Motor neuron (in vitro differentiated cells): Measurements from ENCODE around the gene SENP1. TPM values are rescaled to one million over a fixed set of nuclear protein-coding genes. Genes with fewer than 3 reads are reported as not detected.

Source experiments
- ATAC-seq, 8 experiments: fragments of 200-7000 bp; cut with Tn5 transposase; replicated peaks in 6 of 8; 2 replicates each; pipeline ENCODE4 v1.8.0; 2021; ENCODE audit warnings: mild to moderate bottlenecking in 8 of 8, moderate library complexity in 8 of 8
- H3K27ac ChIP-seq, 2 donors: fragments of 250-450 bp; sonication (Bioruptor Pico); 2 replicates each; pipeline ENCODE4 v1.9.0; 2021; ENCODE audit warnings: antibody characterized with exemption in 2 of 2, mild to moderate bottlenecking in 2 of 2, moderate library complexity in 1 of 2
- H3K4me1 ChIP-seq, 2 donors: fragments of 250-450 bp; sonication (Bioruptor Pico); replicated peaks in 1 of 2; 2 replicates each; pipeline ENCODE4 v1.6.1; 2021; ENCODE audit warnings: antibody characterized with exemption in 2 of 2, mild to moderate bottlenecking in 2 of 2, moderate library complexity in 1 of 2
- H3K4me3 ChIP-seq, 5 donors: fragments of 250-450 bp; sonication (Bioruptor Pico); 2 replicates each; pipeline ENCODE4 v1.9.0; 2021; ENCODE audit warnings: antibody characterized with exemption in 5 of 5, mild to moderate bottlenecking in 5 of 5, moderate library complexity in 4 of 5
- WGBS, 10 experiments: fragments of 450-650 bp; shearing (Covaris generic); methylation state at CpG; one replicate each; pipeline ENCODE4 v1.0.0; 2022; 5-methylcytosine and 5-hydroxymethylcytosine counted together
- in situ Hi-C, 9 experiments: fragments of 400-800 bp; cut with MboI; loops; one replicate each; pipeline ENCODE4 v1.15.0; 2021; ENCODE audit warnings: low sequenced_read_pairs in 9 of 9, low pct_unique_long_range_greater_than_20kb in 2 of 9; ENCODE audit not compliant: unreplicated experiment in 9 of 9
- total RNA-seq, 8 experiments: library from RNA; unstranded; fragments of 300-600 nt; gene quantifications; 2 replicates each; pipeline versions ENCODE4 v1.2.3 to v1.2.4, GENCODE V29; 2022

SENP1 gene
- total RNA-seq, 8 experiments from 2014 or later = 9.5 to 28.8 (median 19.2) TPM

DNA sequence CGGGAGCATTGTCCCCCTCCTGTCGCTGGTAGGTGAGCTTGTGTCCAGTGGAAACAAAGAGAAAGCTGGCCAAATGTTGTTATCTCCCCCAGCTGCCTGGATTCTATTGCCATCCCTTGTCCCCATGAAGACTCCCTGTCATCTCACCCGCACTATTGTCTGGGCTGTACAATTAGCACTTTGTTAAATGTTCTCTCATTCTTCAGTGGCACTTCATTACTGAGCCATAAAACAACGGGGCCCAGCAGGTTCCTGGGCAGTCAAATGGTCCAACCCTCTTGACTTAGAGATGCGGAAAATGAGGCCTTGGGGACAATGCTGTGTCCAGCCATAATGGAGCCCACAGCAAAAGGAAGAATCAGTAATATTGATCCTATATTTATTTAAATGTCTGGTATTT lies 88.4 kb downstream of the SENP1 start:
- whole genome bisulfite sequencing, 10 experiments = 0 to 62% (median 28%) methylated on average over 1 to 4 of the region's 5 CpGs; no CpG with 5 or more reads in 3 of the 10 experiments
- in situ Hi-C loops = no loop called here
- Histone ChIP-seq H3K4me1 (peaks cover 13 to 15% of the 10 kb centered on the region in 2 donors), H3K4me3 (no peak overlapping the region), H3K27ac (no peak overlapping the region)
- ATAC-seq = peak in 5 of 8 experiments; percentile 74 to 82 (median 78)

DNA sequence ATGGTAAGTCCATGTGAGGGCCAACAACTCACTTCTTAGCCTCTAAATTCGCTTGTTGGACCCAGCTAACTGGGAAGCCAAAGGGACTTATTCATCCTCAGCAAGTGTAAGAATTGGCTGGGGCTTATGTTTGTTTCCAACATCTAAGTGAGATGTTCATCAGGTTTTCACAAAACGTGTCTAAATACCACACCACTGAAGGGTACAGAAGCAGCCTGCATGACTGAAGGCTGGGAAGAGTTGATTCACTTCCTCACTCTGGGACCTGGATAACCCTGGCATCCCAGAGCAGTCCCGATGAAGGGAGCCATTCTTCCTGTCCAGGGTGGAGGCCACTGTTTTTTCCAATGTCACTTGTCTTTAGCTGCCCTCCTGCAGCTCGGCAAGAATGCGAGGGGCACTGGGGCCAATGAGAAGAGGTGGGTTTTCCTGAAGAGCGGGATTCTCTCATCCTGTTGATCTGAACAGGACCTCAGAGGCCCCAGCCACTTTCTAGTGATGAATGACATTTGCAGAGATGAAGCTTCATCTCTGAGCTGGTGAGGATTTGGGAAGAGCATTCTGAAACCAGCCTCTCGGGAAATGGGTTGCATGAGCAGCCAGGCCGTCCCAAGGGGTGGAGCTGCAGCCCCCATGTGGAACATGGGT lies 89.4 kb downstream of the SENP1 start:
- H3K27ac ChIP-seq = no peak overlapping the region
- H3K4me3 ChIP-seq = no peak overlapping the region
- in situ Hi-C loops = no loop called here
- 0 to 80% (median 76%) methylated on average over 1 to 2 of the region's 8 CpGs; no CpG with 5 or more reads in 3 of the 10 experiments for WGBS, 10 experiments
- peak in 1 of 8 experiments; percentile 16 for ATAC-seq
- H3K4me1 ChIP-seq = peaks cover 9 to 13% of the 10 kb centered on the region in 2 donors

DNA sequence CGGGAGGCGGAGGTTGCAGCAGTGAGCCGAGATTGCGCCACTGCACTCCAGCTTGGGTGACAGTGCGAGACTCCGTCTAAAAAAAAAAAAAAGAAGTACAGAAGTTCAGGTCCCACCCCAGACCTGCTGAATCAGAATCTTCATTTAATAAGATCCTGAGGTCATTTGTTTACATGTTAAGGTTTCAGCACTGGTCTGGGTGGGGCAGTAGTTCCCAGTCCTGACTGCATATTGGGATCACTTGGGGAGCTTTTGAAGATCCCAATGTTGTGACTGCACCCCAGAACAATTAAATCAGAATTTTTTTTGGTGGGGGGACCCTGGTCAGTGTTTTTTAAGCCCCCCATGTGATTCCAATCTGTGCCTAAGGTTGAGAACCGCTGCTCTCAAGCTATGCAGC lies 89.9 kb downstream of the SENP1 start:
- 0 to 97% (median 82%) methylated on average over 1 to 5 of the region's 7 CpGs; no CpG with 5 or more reads in 4 of the 10 experiments for WGBS, 10 experiments
- ATAC-seq = peak in 2 of 8 experiments; percentile 64 to 93
- Histone ChIP-seq H3K27ac (no peak overlapping the region), H3K4me1 (peaks cover 9 to 13% of the 10 kb centered on the region in 2 donors), H3K4me3 (no peak overlapping the region)
- in situ Hi-C loops = no loop called here

DNA sequence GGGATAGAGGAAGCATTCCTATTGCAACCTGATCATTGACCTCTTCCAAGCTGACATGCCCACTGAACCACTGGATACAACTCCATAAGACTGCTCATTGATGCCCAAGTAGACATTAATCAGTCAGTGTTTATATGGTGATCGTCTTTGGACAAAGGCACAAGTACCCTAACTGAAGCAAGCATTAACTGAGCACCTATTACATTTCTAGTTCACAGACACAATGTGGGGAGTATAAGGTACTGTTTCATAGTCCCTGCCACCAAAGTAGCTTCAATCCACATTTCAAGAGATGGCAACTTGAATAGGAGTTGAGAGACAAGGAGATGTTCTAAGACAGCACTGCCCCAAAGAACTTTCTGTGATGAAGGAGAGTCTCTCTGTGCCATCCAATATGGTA lies 90.8 kb downstream of the SENP1 start:
- ATAC-seq = no peak
- in situ Hi-C loops = no loop called here
- Histone ChIP-seq H3K27ac (no peak overlapping the region), H3K4me1 (peaks cover 9 to 13% of the 10 kb centered on the region in 2 donors), H3K4me3 (no peak overlapping the region)
- 0 to 14% methylated on average over 1 of the region's 1 CpG; no CpG with 5 or more reads in 8 of the 10 experiments for WGBS, 10 experiments

DNA sequence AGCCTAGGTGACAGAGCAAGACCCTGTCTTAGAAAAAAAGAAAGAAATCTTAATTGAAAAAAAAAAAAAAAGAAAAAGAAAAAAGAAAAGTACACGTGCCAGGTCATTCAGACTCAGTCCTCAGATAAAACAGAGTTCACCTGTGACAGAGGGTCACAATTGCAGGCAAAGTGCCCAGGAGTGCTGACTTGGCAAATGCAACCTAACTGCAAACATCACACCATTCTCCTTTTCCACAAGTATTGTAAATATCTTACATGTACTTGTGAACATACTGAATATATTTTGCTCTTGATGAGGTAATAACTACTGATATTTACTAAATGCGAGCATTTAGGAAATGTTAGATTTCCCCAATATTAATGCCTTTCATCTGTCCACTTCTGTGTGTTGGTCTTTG lies 92.6 kb downstream of the SENP1 start:
- peaks cover 9 to 13% of the 10 kb centered on the region in 2 donors for H3K4me1 ChIP-seq
- 22 to 72% (median 60%) methylated on average over 1 to 2 of the region's 2 CpGs; no CpG with 5 or more reads in 1 of the 10 experiments for WGBS, 10 experiments
- in situ Hi-C loops = no loop called here
- ATAC-seq = no peak
- H3K27ac ChIP-seq = no peak overlapping the region
- no peak overlapping the region for H3K4me3 ChIP-seq

DNA sequence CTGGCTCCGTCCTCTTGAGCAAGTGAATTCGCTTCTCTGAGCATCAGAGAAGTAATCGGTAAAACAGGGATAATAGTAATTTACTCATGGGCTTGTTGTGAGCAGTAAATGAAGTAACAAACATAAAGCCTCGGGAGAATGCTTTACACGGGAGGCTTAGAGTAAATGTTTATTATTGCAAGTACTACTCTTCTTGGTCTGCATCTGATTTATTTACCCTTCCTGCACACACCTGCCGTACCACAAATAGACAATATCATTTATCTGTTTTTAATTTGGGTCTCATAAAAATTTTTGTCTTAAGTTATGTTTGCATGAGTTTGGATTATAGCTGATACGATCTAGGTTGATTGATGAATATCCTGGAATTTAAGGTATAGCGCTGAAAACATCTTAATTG lies 93.8 kb downstream of the SENP1 start:
- Histone ChIP-seq H3K27ac (no peak overlapping the region), H3K4me3 (no peak overlapping the region), H3K4me1 (peaks cover 4% of the 10 kb centered on the region in 2 donors)
- in situ Hi-C loops = no loop called here
- no peak for ATAC-seq
- WGBS, 10 experiments = 52 to 93% (median 68%) methylated on average over 3 to 8 of the region's 8 CpGs

DNA sequence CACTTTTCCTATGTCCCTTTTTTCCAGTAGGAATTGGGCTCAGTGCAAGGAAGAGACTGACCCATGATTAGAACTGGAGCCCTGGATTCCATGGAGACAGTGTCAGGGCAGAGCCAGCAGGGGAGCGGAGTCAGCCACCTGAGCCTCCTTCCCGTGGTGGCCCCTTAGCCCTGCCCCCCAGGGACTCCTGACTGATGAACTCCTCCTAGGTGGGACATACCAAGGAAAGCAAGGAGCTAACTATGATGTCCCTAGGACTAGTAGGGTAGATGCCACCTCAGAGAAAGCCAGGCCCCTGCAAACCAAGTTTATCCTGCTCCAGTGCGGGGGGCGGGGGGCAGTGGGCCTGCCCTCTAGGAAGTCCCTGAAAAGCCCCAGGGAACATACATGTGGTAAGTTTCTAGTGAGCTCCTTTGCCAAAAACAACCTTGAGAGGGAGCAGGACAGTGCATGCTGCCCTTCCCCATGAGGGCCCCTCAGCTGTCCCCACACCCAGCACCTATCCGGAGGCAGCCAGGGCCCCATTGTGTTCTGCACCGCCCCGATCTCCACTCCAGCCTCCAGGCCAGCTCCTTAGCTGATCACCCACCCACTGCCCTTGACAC lies 95.4 kb downstream of the SENP1 start:
- WGBS, 10 experiments = 0 to 64% (median 35%) methylated on average over 1 to 7 of the region's 7 CpGs; no CpG with 5 or more reads in 6 of the 10 experiments
- no peak overlapping the region for H3K4me3 ChIP-seq
- in situ Hi-C loops = no loop called here
- H3K4me1 ChIP-seq = no peaks in the 10 kb centered on the region
- no peak overlapping the region for H3K27ac ChIP-seq
- no peak for ATAC-seq

DNA sequence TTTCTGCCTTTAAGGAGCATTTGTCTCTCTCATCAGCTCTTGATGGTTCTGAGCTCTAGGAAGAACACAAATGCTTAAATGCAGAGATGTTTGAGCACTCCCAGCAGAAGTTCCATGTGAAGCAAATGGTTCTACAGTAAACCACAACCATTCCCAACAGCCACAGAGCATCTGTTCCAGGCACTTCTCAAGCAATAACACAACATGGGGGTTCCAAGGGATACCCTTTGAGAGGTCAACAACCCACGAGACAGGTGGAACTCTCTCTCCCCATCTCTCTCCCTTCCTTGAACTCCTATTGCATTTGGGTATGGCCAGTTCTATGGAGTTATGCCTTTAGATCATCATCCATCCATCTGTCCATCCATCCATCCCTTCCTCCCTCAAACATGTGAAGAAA lies 96.4 kb downstream of the SENP1 start:
- no peak for ATAC-seq
- WGBS, 10 experiments = 0 to 33% methylated on average over 1 of the region's 1 CpG; no CpG with 5 or more reads in 8 of the 10 experiments
- in situ Hi-C loops = no loop called here
- Histone ChIP-seq H3K4me1 (peaks cover 0 to 5% of the 10 kb centered on the region in 2 donors), H3K4me3 (no peak overlapping the region), H3K27ac (no peak overlapping the region)

DNA sequence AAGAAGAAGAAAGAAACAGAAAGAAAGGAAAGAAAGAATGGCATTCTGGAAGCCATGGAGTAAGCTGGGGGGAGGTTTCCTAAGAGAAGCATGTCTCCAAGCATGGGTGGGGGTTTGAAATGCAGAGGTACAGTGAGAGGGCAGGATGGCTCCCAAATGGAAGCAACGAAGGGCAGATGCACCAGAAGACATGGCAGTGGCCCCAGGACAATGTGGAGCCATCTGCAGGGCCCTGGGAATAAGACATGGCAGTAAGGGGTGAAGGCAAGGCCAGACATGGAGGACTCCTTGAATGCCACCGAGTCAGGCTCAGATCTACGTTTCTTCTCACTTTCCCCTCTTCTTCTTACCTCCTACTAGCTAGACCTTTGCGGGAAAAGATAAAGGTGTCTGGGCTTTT lies 96.9 kb downstream of the SENP1 start:
- no peak overlapping the region for H3K4me3 ChIP-seq
- WGBS, 10 experiments = 22 to 100% (median 56%) methylated on average over 1 to 4 of the region's 4 CpGs; no CpG with 5 or more reads in 3 of the 10 experiments
- in situ Hi-C loops = no loop called here
- no peak for ATAC-seq
- peaks cover 0 to 5% of the 10 kb centered on the region in 2 donors for H3K4me1 ChIP-seq
- H3K27ac ChIP-seq = no peak overlapping the region

DNA sequence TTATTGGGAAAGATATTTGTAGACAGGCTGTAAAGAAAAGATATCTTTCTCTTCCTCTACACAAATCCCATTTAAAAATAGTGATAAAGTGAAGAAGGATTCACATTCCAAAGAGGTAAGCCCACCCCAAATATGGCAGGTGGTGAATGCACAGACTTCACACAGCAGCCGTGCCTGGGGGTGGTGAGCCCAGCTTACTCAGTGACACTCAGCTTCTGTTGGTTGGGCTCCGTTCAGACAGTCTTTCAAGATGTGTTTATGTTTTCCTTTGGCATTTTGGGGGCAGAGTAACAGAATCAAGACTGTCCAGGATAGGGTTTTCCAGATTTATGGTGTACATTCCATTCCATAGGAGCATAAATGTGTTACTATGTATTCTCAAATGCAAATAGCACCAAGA lies 97.5 kb downstream of the SENP1 start:
- WGBS, 10 experiments = 17 to 35% (median 20%) methylated on average over 1 to 2 of the region's 2 CpGs; no CpG with 5 or more reads in 7 of the 10 experiments
- no peak for ATAC-seq
- Histone ChIP-seq H3K27ac (no peak overlapping the region), H3K4me3 (no peak overlapping the region), H3K4me1 (peaks cover 5 to 6% of the 10 kb centered on the region in 2 donors)
- in situ Hi-C loops = no loop called here

DNA sequence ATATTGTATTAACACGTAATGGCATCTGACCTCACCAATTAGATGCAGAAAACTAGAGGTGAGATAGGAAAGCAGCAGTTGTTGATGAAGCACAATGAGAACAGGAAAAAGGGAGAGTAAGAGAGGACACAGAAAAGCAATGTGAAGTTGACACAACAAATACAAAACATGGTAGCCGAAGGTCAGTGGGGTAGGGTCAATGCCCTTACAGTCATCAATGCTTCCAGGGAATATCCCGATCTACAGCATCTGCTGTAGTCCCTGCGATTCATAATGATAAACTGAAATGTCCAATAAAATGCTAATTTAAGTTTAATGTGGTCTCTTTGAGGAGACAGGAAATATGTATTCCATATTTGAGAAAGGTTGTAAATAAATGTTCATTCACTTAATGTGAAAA lies 98.7 kb downstream of the SENP1 start:
- ATAC-seq = no peak
- WGBS, 10 experiments = 56 to 86% (median 80%) methylated on average over 1 to 4 of the region's 4 CpGs; no CpG with 5 or more reads in 1 of the 10 experiments
- Histone ChIP-seq H3K4me1 (peaks cover 10 to 12% of the 10 kb centered on the region in 2 donors), H3K4me3 (no peak overlapping the region), H3K27ac (no peak overlapping the region)
- in situ Hi-C loops = no loop called here

DNA sequence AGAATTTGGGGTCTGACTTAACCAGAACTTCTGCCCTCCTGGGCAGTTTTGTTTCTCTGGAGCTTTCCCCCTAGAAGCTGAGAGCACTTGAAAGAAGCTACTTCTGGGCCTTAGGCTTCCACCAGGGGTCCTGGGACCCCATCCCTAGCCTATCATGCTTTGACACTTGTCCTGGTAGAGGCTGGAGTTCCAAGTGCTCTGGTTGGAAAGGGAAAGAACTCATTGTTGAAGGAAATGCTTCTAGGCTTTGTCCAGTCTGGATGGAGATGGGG lies 100.2 kb downstream of the SENP1 start:
- H3K4me1 ChIP-seq = peaks cover 14 to 16% of the 10 kb centered on the region in 2 donors
- H3K4me3 ChIP-seq = no peak overlapping the region
- ATAC-seq = no peak
- no peak overlapping the region for H3K27ac ChIP-seq
- in situ Hi-C loops = no loop called here

DNA sequence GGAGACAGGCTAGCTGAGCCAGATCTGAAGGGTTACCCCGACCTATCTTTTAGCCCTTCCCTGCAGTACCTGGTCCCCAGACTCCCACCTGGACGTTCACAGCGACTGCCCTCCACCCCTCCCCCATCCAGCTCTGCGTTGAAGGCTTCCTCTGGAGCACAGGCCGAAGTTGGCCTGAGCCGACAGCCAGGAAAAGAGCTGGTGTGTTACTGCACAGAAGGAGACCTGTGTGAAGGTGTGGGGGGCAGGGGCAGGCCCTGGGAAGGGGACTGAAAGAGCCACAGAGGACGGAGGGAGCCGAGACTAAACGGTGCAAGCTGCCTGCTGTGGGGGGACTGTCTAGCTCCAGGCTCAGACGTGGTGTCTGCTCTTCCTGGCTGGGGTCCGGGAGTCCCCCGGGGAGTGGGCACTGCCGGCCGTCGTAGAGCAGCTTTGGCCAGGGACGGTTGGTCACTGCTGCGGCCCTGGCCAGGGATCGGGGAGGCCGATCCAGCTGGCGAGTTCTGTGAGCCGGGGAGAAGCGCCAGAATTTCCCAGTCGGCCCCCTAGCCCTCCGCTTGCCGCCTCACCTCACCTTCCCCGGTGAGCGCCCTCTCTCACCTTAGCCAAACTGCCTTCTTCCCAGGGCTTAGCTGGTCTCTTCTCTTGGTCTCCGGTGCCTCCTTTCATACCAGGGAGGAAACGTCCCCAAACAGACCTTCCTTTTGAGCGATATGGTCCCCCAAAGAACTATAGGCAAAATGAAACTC lies 100.7 kb downstream of the SENP1 start:
- in situ Hi-C loops = no loop called here
- Histone ChIP-seq H3K4me3 (peak overlapping the region in 2 of 5 donors; percentile 41 to 42), H3K4me1 (peaks cover 16% of the 10 kb centered on the region in 2 donors), H3K27ac (no peak overlapping the region)
- WGBS, 10 experiments = 0 to 60% (median 53%) methylated on average over 1 to 6 of the region's 30 CpGs; no CpG with 5 or more reads in 5 of the 10 experiments
- ATAC-seq = no peak
